Suppressor macrophage (primary cell): Measurements from ENCODE around the gene MUC20.
"Not testable (repeated sequence)": the region's sequence is repeated elsewhere in the genome, so short reads cannot be mapped to it uniquely, and the experiment has no call there.

ENCODE experiments used
- DNase-seq, 4 experiments: peaks; one replicate each; pipeline ENCODE4 v3.0.0-alpha.2; 2020 to 2022

Gene MUC20

DNA sequence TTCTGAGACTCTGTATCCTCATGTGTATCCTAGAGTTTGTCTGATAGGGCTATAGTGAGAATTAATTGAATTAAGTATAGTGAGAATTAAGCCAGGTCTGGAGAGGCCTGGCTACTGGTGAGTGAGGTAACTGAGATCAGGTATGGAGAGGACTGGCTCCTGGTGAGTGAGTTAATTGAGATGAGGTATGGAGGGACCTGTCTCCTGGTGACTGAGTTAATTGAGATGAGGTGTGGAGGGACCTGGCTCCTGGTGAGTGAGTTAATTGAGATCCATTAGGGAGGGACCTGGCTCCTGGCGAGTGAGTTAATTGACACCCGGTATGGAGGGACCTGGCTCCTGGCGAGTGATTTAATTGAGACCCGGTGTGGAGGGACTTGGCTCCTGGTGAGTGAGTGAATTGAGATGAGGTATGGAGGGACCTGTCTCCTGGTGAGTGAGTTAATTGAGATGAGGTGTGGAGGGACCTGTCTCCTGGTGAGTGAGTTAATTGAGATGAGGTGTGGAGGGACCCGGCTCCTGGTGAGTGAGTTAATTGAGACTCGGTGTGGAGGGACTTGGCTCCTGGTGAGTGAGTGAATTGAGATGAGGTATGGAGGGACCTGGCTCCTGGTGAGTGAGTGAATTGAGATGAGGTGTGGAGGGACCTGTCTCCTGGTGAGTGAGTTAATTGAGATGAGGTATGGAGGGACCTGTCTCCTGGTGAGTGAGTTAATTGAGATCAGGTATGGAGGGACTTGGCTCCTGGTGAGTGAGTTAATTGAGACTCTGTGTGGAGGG is 10.5 kb upstream of the MUC20 start:
- DNase-seq: not testable (repeated sequence)

DNA sequence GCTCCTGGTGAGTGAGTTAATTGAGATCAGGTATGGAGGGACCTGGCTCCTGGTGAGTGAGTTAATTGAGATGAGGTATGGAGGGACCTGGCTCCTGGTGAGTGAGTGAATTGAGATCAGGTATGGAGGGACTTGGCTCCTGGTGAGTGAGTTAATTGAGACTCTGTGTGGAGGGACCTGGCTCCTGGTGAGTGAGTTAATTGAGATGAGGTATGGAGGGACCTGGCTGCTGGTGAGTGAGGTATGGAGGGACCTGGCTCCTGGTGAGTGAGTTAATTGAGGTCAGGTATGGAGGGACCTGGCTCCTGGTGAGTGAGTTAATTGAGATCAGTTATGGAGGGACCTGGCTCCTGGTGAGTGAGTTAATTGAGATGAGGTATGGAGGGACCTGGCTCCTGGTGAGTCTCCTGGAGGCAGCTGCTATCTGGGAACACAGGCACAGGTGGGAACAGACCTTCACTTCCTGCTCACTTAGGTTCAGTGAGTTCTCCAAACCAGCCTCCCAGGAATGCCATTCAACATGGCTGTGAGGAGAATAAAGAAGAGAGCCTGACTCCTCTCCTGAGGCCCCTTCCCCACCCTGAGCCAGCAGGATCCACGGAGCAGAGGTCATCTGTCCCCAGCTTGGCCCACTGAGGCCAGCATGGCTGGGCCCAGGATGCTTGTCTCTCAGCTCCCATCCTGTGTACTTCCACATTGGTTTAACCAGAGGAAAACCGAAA is 9.5 kb upstream of the MUC20 start:
- not testable (repeated sequence) for DNase-seq

DNA sequence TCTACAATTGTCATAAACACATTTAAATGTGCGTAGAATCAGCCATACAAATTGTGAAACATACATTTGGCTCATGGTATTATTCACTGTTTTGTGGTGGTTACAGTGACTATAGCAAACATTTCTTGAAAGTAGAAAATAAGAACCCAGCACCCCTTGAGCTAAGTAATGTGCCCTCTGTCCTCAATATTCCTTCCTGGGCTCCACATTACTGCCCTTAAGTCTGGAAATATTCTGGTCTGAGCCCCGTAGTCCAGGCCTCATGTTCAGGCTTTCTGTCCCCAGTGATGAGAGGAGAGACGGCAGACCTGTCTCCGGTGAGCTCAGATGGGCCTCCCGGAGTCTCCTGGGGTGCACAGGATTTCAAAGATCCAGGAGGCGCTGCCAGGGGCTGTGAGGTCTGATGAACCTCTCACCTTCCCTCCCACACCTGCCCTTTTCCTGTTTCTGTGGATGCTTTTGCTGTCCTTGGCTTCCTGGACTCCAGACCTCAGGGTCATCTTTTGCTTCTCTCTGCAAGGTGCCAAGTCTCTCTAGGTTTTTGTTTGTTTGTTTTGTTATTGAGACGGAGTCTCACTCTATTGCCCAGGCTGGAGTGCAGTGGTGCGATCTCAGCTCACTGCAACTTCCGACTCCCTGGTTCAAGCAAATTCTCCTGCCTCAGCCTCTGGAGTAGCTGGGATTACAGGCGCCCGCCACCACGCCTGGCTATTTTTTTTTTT is 8.8 kb upstream of the MUC20 start:
- no peak for DNase-seq

DNA sequence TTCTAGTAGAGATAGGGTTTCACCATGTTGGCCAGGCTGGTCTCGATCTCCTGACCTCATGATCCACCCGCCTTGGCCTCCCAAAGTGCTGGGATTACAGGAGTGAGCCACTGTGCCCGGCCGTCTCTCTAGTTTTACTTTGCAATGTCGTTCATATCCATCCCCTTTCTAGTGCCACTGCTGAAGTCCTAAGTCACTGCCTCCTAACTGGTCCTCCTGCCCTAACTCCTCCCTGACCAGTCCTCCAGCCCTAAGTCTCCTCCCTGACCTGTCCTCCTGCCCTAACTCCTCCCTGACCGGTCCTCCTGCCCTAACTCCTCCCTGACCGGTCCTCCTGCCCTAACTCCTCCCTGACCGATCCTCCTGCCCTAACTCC is 8.3 kb upstream of the MUC20 start:
- not testable (repeated sequence) for DNase-seq

DNA sequence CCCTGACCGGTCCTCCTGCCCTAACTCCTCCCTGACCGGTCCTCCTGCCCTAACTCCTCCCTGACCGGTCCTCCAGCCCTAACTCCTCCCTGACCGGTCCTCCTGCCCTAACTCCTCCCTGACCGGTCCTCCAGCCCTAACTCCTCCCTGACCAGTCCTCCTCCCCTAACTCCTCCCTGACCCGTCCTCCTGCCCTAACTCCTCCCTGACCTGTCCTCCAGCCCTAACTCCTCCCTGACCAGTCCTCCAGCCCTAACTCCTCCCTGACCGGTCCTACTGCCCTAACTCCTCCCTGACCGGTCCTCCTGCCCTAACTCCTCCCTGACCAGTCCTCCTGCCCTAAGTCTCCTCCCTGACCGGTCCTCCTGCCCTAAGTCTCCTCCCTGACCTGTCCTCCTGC is 7.6 kb upstream of the MUC20 start:
- DNase-seq: not testable (repeated sequence)

DNA sequence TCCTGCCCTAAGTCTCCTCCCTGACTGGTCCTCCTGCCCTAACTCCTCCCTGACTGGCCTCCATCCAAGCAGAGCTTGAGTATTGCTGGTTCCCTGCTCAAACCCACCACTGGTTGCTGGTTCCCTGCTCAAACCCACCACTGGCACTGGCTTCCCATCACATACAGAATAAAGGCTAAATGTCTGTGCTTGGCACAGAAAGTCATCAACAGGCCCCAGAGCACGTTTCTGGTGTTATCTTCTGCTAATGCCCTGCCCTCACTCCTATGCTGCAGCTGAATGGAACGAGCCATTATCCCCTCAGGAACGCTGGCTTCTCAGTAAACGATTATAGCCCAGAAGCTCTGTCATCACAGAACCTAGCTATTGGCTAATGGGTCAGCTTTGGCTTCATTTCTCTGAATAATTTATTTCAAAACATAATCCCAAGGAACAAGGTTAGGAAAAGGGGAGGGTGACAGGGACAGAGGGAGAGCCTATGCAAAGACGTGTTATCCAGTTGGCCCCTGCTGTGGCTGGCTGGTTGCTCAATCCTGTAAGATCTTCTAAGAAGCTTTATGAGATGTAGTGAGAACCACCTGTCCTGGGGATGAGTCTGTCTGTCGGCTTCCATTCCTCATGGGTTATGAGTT is 6.3 kb upstream of the MUC20 start:
- DNase-seq: no peak

DNA sequence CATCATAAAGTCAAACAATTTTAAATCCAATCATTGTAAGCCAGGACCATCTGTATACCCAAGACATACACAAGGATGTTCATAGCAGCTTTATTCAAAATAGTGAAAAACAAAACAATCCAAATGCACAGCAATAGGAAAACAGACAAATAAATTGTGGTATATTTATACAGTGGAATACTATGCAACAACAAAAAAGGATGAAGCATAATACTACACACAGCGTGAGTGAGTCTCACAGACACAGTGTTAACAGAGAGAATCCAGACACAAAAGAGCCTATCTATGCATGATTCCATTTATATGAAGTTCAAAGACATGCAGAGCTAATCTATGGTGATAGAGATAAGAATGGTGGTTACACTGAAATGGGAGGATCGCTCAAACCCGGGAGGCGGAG is 5.6 kb upstream of the MUC20 start:
- no peak for DNase-seq

DNA sequence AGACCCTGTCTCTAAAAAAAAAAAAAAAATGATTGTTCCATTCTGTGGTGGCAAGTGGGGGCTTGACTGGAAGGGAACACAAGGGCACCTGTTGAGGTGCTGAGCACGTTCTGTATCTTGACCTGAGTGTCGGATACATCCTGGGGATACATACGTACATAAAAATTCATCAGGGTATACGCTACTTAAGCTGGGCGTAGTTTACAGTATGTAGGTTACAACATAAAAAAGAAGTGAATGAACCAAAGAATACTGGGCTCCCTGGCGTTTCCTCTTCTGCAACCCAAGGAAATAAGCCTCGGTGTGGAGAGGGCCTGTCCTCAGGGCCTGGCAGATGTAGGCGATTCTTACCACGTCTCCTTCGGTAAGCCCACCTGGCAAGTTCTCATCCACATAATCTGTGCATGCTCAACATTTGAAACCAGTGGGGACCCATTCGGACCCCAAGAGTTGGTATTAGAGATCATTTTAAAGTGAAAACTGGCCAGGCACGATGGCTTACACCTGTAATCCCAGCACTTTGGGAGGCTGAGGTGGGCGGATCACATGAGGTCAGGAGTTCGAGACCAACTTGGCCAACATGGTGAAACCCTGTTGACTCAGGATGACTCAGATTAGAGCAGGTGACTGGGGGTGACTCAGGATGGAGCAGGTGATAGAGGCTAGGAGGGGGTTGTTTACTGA is 5.1 kb upstream of the MUC20 start:
- DNase-seq: peak; percentile 66 to 94 (median 77)

DNA sequence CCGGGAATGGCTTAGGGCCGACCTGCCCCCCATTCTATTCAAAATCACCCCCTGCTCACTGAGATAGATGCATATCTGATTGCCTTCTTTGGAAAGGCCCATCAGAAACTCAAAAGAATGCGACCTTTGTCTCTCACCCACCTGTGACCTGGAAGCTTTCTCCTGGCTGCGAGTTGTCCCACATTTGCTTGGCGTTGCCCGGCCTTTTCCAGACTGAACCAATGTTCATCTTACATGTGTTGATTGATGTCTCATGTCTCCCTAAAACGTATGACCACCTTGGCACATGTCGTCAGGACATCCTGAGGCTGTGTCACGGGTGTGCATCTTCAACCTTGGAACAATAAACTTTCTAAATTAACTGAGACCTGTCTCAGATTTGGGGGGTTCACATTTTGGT is 3.4 kb upstream of the MUC20 start:
- no peak for DNase-seq

DNA sequence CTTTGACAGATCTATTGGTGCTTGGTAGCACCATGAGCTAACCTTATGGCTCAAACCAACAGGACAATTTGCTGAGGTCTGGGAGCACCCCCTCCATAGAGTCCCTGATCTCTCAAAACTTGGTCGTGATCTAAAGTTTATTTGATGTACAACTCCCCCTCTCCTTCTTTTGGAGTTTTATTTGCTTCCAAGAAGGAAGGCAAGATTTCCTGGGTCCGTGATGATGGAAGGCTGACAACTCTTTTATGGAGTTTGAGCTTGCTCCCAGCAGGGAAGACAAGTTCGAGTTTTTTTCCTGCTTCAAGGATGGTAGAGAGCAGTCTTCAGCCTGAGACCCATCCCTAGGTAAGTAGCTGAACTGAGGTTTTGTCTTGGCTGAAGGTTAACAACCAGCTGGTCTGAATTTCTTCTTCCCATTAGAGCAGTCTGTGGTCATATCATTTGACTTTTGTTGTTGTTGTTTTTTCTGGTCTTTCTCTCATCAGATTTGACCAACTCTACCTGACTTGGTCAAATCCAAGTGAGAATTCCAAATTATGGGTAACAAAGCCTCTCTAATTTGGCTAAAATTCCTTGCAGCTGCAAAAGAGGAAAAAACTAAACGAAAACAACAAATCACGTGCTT is 2.8 kb upstream of the MUC20 start:
- DNase-seq: peak in 1 of 4 experiments; percentile 11

DNA sequence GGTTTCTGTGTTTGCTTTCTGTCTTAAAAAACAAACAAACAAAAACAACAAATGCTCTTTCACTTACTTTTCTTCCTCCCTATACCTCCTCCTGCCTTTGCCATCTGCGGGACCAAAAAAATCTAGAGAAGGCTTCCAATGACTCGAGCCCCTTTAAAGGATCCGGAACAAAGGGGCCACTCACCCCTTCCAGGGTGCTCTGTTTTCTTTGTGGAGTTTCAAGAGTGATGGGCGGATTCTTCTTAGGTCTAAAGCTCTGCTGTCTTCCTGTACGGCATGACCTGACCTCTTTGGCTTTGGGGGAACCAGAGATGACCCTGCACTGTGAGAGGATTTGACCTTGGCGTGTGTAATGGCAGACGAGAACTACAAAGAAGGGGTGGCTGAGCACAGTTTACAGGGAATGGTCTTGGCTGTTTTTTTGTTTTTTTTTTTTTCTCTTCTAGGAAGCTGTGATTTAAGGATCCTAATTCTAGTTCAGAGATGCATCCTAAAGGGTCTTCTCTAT is 2.2 kb upstream of the MUC20 start:
- DNase-seq: peak in 1 of 4 experiments; percentile 10

DNA sequence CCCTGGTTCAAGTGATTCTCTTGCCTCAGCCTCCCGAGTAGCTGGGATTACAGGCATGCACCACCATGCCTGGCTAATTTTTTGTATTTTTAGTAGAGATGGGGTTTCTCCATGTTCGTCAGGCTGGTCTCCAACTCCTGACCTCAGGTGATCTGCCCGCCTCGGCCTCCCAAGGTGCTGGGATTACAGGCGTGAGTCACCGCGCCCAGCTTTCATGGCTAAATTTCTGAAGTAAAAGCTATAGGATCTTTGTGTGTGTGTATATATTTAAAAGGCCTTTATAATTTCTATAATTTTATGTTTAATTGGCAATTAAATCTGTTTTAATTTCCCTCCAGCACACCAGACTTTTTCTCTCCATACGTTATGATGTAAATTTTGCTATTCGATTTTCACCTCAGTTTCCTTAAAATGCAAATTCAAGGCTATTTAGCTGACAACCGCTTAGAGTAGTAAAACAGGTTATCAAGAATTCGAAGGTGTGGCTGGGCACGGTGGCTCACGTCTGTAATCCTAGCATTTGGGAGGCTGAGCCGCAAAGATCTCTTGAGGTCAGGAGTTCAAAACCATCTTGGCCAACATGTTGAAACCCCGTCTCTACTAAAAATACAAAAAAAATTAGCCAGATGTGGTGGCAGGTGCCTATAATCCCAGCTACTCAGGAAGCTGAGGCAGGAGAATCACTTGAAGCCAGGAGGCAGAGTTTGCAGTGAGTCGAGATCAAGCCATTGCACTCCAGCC is 1.1 kb upstream of the MUC20 start:
- peak in 1 of 4 experiments; percentile 1 for DNase-seq

DNA sequence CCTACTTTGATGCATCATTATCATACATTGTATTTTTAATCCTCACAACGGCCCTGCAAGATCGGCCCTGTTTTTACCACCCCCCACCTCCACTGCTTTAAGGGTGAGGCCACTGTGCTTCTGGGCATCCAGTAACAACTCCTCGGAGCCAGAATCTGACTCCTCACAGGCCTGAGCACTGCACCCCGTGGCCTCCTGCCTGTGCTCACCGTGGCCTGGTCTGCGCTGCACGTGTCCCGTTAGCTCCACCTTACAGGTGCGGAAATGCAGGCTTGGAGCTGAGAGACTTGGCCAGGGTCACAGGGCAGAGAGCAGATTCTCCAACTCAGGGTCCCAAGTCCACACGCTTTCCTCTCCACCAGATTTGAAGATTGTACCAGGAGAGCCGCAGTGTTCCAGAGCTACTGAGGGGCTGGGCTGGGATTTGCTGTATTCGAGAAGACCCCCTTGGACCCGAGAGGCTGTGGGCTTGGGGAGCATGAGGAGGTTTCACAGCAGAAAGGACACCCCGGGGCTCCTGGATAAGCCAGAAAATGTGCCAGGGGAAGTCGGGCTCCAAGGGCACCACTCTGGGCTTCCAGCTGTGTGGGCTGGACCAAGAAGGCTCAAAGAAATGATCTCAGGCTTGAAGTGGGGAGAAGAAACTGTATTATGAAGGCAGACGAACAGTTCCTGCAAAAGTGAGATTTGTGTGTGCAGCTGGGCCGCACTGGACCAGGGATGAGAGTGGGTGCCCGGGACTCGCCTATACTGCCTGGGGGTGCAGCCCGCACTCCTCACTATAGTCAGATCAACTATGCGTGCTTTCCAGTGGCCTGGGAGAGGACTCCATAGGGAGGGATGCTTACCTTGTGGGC is 1.6 kb downstream of the MUC20 start:
- DNase-seq: not testable (repeated sequence)

DNA sequence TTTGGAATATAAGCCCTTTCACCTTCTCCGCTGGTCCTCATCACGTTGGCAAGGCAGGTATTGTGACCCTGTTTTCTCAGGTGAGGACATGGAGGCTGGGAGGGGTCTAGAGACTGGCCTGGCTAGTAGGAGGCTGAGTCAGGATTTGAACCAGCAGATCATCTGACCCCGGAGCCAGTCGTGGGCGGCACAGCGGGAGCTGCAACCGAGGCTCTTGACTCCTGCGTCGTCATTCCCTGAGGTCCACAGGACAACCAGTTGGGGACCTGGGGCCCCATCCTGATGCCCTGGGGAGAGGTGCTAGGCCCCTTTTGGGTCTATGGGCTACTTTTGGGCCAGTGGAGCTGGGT is 2.2 kb downstream of the MUC20 start:
- DNase-seq: not testable (repeated sequence)

DNA sequence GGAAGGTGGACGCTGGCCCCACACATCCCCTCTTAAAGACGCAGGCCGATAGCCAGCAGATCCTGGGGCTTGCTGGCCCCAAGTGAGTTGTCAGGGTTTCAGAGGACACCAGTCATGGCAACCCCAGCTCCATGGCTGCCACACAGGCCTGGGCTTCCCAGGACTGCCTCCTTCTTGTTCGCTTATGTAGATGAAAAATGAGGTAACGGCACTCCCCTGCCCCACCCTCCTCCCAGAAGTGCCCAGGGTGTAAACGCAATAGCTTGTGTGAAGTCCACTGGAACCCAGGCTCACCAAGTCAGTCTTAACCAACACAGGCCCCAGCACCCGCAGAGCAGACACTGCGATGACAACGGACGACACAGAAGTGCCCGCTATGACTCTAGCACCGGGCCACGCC is 3.6 kb downstream of the MUC20 start:
- DNase-seq: not testable (repeated sequence)

DNA sequence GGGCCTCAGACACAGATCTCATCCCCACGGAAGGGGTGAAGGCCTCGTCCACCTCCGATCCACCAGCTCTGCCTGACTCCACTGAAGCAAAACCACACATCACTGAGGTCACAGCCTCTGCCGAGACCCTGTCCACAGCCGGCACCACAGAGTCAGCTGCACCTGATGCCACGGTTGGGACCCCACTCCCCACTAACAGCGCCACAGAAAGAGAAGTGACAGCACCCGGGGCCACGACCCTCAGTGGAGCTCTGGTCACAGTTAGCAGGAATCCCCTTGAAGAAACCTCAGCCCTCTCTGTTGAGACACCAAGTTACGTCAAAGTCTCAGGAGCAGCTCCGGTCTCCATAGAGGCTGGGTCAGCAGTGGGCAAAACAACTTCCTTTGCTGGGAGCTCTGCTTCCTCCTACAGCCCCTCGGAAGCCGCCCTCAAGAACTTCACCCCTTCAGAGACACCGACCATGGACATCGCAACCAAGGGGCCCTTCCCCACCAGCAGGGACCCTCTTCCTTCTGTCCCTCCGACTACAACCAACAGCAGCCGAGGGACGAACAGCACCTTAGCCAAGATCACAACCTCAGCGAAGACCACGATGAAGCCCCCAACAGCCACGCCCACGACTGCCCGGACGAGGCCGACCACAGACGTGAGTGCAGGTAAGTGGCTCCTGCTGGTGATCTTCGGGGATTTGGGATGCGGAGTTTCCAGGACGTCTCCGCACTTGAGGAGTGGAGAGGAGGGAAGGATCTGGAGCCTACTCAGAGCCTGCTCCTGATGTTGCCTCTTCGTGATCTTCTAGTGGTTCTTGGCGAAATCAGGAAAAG is 5.3 kb downstream of the MUC20 start:
- not testable (repeated sequence) for DNase-seq

DNA sequence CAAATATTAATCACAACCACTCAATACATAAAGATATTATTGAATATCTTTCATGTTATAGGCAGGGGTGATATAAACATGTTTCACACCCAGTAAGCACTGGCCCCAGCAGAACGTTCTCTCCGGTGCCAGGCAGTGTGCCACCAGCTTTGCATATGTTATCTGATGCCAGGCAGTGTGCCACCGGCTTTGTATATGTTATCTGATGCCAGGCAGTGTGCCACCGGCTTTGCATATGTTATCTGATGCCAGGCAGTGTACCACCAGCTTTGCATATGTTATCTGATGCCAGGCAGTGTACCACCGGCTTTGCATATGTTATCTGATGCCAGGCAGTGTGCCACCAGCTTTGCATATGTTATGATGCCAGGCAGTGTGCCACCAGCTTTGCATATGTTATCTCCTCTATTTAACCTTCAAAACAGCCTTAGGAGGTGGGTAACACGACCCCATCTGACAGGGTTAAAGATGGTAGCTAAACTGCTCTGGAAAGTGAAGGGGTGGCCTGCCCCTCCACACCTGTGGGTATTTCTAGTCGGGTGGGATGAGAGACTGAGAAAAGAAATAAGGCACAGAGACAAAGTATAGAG is 6.9 kb downstream of the MUC20 start:
- no peak for DNase-seq

DNA sequence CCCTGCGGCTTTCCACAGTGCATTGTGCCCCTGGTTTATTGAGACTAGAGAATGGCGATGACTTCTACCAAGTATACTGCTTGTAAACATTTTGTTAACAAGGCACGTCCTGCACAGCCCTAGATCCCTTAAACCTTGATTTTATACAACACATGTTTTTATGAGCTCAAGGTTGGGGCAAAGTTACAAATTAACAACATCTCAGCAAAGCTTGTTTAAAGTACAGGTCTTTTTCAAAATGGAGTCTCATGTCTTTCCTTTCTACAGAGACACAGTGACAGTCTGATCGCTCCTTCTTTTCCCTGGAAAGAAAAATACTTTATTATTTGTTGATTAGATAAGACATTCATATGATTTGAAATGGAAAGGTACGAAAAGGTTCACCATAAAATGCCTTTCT is 8.0 kb downstream of the MUC20 start:
- not testable (repeated sequence) for DNase-seq
